HepG2 (cell line): ENCODE data around the gene HMMR. TPM values are rescaled to one million over a fixed set of nuclear protein-coding genes. Genes with fewer than 3 reads are reported as not detected.

Source experiments
- ATAC-seq: fragments of 200-7000 bp; cut with Tn5 transposase; 3 replicates; pipeline ENCODE4 v1.9.1; 2020; ENCODE audit warnings: mild to moderate bottlenecking, moderate library complexity
- BruUV-seq: library from RNA; stranded (reverse); fragments of 400-500 nt; replicated peaks from 2 replicates; lab custom pipeline; 2021; lab: Mats Ljungman, UMichigan
- CTCF ChIA-PET: fragments of 300-600 bp; formaldehyde crosslinking; extraction: SDS; loops from one replicate; lab custom pipeline; 2021; ENCODE audit warnings: low total read pairs, inconsistent platforms, low intra/inter-chr PET ratio; lab: Yijun Ruan, JAX
- POLR2A ChIA-PET: fragments of 350-600 bp; sonication (Branson Sonifier 250); formaldehyde crosslinking; loops from one replicate; lab custom pipeline; 2020; ENCODE audit warnings: antibody characterized with exemption, inconsistent platforms; lab: Yijun Ruan, JAX
- DNase-seq: peaks from one replicate; pipeline ENCODE4 v3.0.0-alpha.2; 2015; ENCODE audit warnings: low spot score
- FAIRE-seq: peaks from 3 replicates; lab custom pipeline; 2011; peaks lifted over from hg19 to GRCh38; lab: Jason Lieb, UNC
- H2AFZ ChIP-seq: one replicate; pipeline ENCODE4 v1.6.1; 2011; ENCODE audit warnings: low read length, inconsistent platforms
- H3K27ac ChIP-seq: fragments of 300-600 bp; 3 replicates; pipeline ENCODE4 v1.8.0; 2011; ENCODE audit warnings: mixed run types, mild to moderate bottlenecking, mixed read lengths, low read length, inconsistent platforms; ENCODE audit not compliant: insufficient read depth; ENCODE audit errors: extremely low read length
- H3K27me3 ChIP-seq, 2 experiments: fragments of 200-600 bp in 1 of 2; 2 replicates in 1 of 2; 3 replicates in 1 of 2; pipeline versions ENCODE4 v1.6.0 to v1.8.0; 2011; ENCODE audit warnings: low read length in 2 of 2, mild to moderate bottlenecking in 2 of 2, moderate library complexity in 2 of 2, inconsistent platforms in 1 of 2; ENCODE audit not compliant: insufficient read depth in 2 of 2, control insufficient read depth in 1 of 2
- H3K36me3 ChIP-seq, 2 experiments: fragments of 200-600 bp in 1 of 2; replicated peaks in 1 of 2; 2 replicates in 1 of 2; 3 replicates in 1 of 2; pipeline versions ENCODE4 v1.5.1 to v1.8.0; 2011; ENCODE audit warnings: low read length in 2 of 2, inconsistent platforms in 1 of 2; ENCODE audit not compliant: insufficient read depth in 2 of 2, control insufficient read depth in 1 of 2
- H3K4me1 ChIP-seq: 2 replicates; pipeline ENCODE4 v1.5.1; 2012; ENCODE audit warnings: low read length, inconsistent platforms; ENCODE audit not compliant: insufficient read depth
- H3K4me2 ChIP-seq: 2 replicates; pipeline ENCODE4 v1.6.0; 2011; ENCODE audit warnings: low read depth, low read length, inconsistent platforms
- H3K4me3 ChIP-seq, 3 experiments: fragments of 200-600 bp in 1 of 3; sonication (generic), shearing (Covaris generic) in 1 of 3; replicated peaks in 1 of 3; 2 replicates each; pipeline ENCODE4 v1.5.1; 2011 to 2016; ENCODE audit warnings: low read length in 3 of 3, inconsistent platforms in 2 of 3, low read depth in 2 of 3, mild to moderate bottlenecking in 2 of 3, control low read depth in 1 of 3, mixed read lengths in 1 of 3; ENCODE audit not compliant: insufficient read depth in 1 of 3
- H3K79me2 ChIP-seq: one replicate; pipeline ENCODE4 v1.6.1; 2011; ENCODE audit warnings: low read length, inconsistent platforms; ENCODE audit not compliant: insufficient read depth
- H3K9ac ChIP-seq: 2 replicates; pipeline ENCODE4 v1.6.0; 2011; ENCODE audit warnings: mild to moderate bottlenecking, low read depth, low read length, inconsistent platforms; ENCODE audit not compliant: insufficient read depth
- H3K9me3 ChIP-seq: 2 replicates; pipeline ENCODE4 v1.5.1; 2012; ENCODE audit warnings: mild to moderate bottlenecking, low read length
- H4K20me1 ChIP-seq: 2 replicates; pipeline ENCODE4 v1.6.0; 2011; ENCODE audit warnings: inconsistent platforms, mild to moderate bottlenecking, low read length, moderate library complexity; ENCODE audit not compliant: insufficient read depth
- ADNP ChIP-seq: sonication (generic); formaldehyde crosslinking; IDR thresholded peaks from 2 replicates; pipeline ENCODE4 v1.4.0; 2020; ENCODE audit warnings: missing genetic modification reagents
- BRCA1 ChIP-seq: sonication (generic); formaldehyde crosslinking; IDR thresholded peaks from 2 replicates; pipeline ENCODE4 v1.4.0; 2020; ENCODE audit warnings: missing genetic modification reagents
- FOSL2 ChIP-seq: sonication (generic); formaldehyde crosslinking; IDR thresholded peaks from 2 replicates; pipeline ENCODE4 v1.4.0; 2020; ENCODE audit warnings: missing genetic modification reagents
- FOXP4 ChIP-seq: sonication (generic); formaldehyde crosslinking; IDR thresholded peaks from 2 replicates; pipeline ENCODE4 v1.4.0; 2020; ENCODE audit warnings: missing genetic modification reagents
- NFATC3 ChIP-seq: sonication (generic); formaldehyde crosslinking; IDR thresholded peaks from 2 replicates; pipeline ENCODE4 v1.5.1; 2020; ENCODE audit warnings: mild to moderate bottlenecking, missing genetic modification reagents
- SOX13 ChIP-seq, 3 experiments: fragments of 450-650 bp in 1 of 3; sonication (generic) in 1 of 3; formaldehyde crosslinking in 1 of 3; IDR thresholded peaks in 2 of 3; conservative IDR thresholded peaks in 1 of 3; 2 replicates each; pipeline versions ENCODE4 v1.5.0 to v1.6.1; 2016 to 2020; ENCODE audit warnings: antibody characterized with exemption in 1 of 3, mild to moderate bottlenecking in 1 of 3, missing compliant biosample characterization in 1 of 3, missing genetic modification reagents in 1 of 3, moderate library complexity in 1 of 3
- TEAD3 ChIP-seq: optimal IDR thresholded peaks from 2 replicates; pipeline ENCODE3; 2016; ENCODE audit warnings: borderline replicate concordance
- UBTF ChIP-seq: sonication (generic); formaldehyde crosslinking; IDR thresholded peaks from 2 replicates; pipeline ENCODE4 v1.4.0; 2020; ENCODE audit warnings: mild to moderate bottlenecking, missing genetic modification reagents
- XBP1 ChIP-seq: sonication (generic); formaldehyde crosslinking; IDR thresholded peaks from 2 replicates; pipeline ENCODE4 v1.5.0; 2020; ENCODE audit warnings: missing genetic modification reagents
- ZNF232 ChIP-seq: sonication (generic); formaldehyde crosslinking; IDR thresholded peaks from 2 replicates; pipeline ENCODE4 v1.4.0; 2020; ENCODE audit warnings: missing genetic modification reagents, borderline replicate concordance
- ZNF251 ChIP-seq: sonication (generic); formaldehyde crosslinking; IDR thresholded peaks from 2 replicates; pipeline ENCODE4 v1.9.0; 2021; ENCODE audit warnings: mild to moderate bottlenecking, missing genetic modification reagents
- ZNF326 ChIP-seq: sonication (generic); formaldehyde crosslinking; IDR thresholded peaks from 2 replicates; pipeline ENCODE4 v1.4.0; 2020; ENCODE audit warnings: missing genetic modification reagents, borderline replicate concordance
- ZNF775 ChIP-seq: sonication (generic); formaldehyde crosslinking; IDR thresholded peaks from 2 replicates; pipeline ENCODE4 v1.4.0; 2020; ENCODE audit warnings: missing genetic modification reagents, mild to moderate bottlenecking, moderate library complexity, borderline replicate concordance
- ZNF788 ChIP-seq: sonication (generic); formaldehyde crosslinking; IDR thresholded peaks from 2 replicates; pipeline ENCODE4 v1.5.0; 2020; ENCODE audit warnings: mild to moderate bottlenecking, missing genetic modification reagents, borderline replicate concordance
- WGBS: methylation state at CpG from one replicate; pipeline ENCODE4 v1.1.6; 2017; ENCODE audit warnings: low lambda C conversion rate; 5-methylcytosine and 5-hydroxymethylcytosine counted together
- in situ Hi-C: cut with HindIII; loops from 2 replicates; pipeline ENCODE4 v1.10.0; 2017; ENCODE audit warnings: low pct_unique_long_range_greater_than_20kb; ENCODE audit not compliant: extremely low pct_ligation_motif_present
- intact Hi-C: fragments of 100-400 bp; cut with micrococcal nuclease; formaldehyde crosslinking; loops from one replicate; pipeline ENCODE4 v1.10.0; 2022; ENCODE audit not compliant: unreplicated experiment
- polyA plus RNA-seq, 8 experiments: library from polyadenylated mRNA; depleted of rRNA in 3 of 8; stranded (reverse) in 7 of 8; unstranded in 1 of 8; fragments of >200 nt; fragmentation: Illumina TruSeq in 4 of 8; extraction: Trizol in 4 of 8; gene quantifications; 2 replicates each; pipeline versions ENCODE4 v1.2.1 to v1.2.3, GENCODE V29; 2011 to 2016; ENCODE audit warnings: low read depth in 4 of 8, missing spikeins in 1 of 8, mixed read lengths in 1 of 8; ENCODE audit not compliant: insufficient read depth in 1 of 8
- total RNA-seq, 5 experiments: library from RNA; depleted of rRNA; stranded (reverse); fragments of >200 nt; fragmentation: Illumina TruSeq; extraction: Trizol; gene quantifications; 2 replicates each; pipeline ENCODE4 v1.2.3, GENCODE V29; 2016; ENCODE audit warnings: low read depth in 1 of 5
- TF ChIP-seq, protein P1 (sequence below): sonication (generic); formaldehyde crosslinking; IDR thresholded peaks from 2 replicates; pipeline ENCODE4 v1.5.1; 2020; ENCODE audit warnings: mild to moderate bottlenecking, missing genetic modification reagents, borderline replicate concordance

Gene HMMR
- total and polyA plus RNA-seq, 2 of the 13 experiments (the other 11 are each of a cell fraction or from before 2014, with no cell fraction given): 8.5 to 48.3 TPM

GRCh38 chr5:163456840-163457239, 3.6 kb upstream of the HMMR start:
- no peak overlapping the region for H2AFZ ChIP-seq
- peaks cover 16% of the 10 kb centered on the region for H3K4me1 ChIP-seq
- H3K36me3 ChIP-seq: peaks cover 2 to 12% of the 10 kb centered on the region in 2 experiments; a peak in 3 of 5 replicates
- ChIA-PET POLR2A (interaction anchor here (1.2 to 5.8 kb wide), 2 partner anchors 9 to 16 kb away, joined by 3 to 182 read pairs; partner anchors contain the start of gene CCNG1), CTCF (no interaction called here)
- in situ Hi-C loops (no loop called here), intact Hi-C loops (no loop called here)
- no peaks in the 10 kb centered on the region for H3K9me3 ChIP-seq
- BruUV-seq: no TSS peak
- 97% methylated on average over 7 of the region's 7 CpGs for WGBS
- H3K4me3 ChIP-seq: no peak overlapping the region
- H3K79me2 ChIP-seq: peaks cover 39% of the 10 kb centered on the region
- no peak overlapping the region for H3K27ac ChIP-seq
- H3K4me2 ChIP-seq: no peak overlapping the region
- DNase-seq (no peak), FAIRE-seq (no peak), ATAC-seq (no peak)
- H3K9ac ChIP-seq: no peak overlapping the region
- peaks cover 0 to 4% of the 10 kb centered on the region in 2 experiments; a peak in 1 of 5 replicates for H3K27me3 ChIP-seq
- H4K20me1 ChIP-seq: no peaks in the 10 kb centered on the region
- no peak for TF ChIP-seq TEAD3 (CRISPR knock-in tag)
- TF ChIP-seq NFATC3: no peak
- TF ChIP-seq ZNF251 (CRISPR knock-in tag): no peak
- TF ChIP-seq SOX13 (IDR thresholded peaks at IDR 0.05): no peak
- TF ChIP-seq SOX13 (CRISPR knock-in tag; conservative IDR thresholded peaks at IDR 0.05 in 1 of 2, IDR thresholded peaks at IDR 0.05 in 1 of 2): no peak
- no peak for TF ChIP-seq ZNF326
- TF ChIP-seq BRCA1 (CRISPR knock-in tag): no peak
- no peak for TF ChIP-seq ZNF775 (CRISPR knock-in tag)
- TF ChIP-seq FOSL2 (CRISPR knock-in tag): no peak
- TF ChIP-seq ZNF232: no peak
- no peak for TF ChIP-seq UBTF
- TF ChIP-seq, protein P1, sequence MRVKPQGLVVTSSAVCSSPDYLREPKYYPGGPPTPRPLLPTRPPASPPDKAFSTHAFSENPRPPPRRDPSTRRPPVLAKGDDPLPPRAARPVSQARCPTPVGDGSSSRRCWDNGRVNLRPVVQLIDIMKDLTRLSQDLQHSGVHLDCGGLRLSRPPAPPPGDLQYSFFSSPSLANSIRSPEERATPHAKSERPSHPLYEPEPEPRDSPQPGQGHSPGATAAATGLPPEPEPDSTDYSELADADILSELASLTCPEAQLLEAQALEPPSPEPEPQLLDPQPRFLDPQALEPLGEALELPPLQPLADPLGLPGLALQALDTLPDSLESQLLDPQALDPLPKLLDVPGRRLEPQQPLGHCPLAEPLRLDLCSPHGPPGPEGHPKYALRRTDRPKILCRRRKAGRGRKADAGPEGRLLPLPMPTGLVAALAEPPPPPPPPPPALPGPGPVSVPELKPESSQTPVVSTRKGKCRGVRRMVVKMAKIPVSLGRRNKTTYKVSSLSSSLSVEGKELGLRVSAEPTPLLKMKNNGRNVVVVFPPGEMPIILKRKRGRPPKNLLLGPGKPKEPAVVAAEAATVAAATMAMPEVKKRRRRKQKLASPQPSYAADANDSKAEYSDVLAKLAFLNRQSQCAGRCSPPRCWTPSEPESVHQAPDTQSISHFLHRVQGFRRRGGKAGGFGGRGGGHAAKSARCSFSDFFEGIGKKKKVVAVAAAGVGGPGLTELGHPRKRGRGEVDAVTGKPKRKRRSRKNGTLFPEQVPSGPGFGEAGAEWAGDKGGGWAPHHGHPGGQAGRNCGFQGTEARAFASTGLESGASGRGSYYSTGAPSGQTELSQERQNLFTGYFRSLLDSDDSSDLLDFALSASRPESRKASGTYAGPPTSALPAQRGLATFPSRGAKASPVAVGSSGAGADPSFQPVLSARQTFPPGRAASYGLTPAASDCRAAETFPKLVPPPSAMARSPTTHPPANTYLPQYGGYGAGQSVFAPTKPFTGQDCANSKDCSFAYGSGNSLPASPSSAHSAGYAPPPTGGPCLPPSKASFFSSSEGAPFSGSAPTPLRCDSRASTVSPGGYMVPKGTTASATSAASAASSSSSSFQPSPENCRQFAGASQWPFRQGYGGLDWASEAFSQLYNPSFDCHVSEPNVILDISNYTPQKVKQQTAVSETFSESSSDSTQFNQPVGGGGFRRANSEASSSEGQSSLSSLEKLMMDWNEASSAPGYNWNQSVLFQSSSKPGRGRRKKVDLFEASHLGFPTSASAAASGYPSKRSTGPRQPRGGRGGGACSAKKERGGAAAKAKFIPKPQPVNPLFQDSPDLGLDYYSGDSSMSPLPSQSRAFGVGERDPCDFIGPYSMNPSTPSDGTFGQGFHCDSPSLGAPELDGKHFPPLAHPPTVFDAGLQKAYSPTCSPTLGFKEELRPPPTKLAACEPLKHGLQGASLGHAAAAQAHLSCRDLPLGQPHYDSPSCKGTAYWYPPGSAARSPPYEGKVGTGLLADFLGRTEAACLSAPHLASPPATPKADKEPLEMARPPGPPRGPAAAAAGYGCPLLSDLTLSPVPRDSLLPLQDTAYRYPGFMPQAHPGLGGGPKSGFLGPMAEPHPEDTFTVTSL (CRISPR knock-in tag): no peak
- no peak for TF ChIP-seq ADNP (CRISPR knock-in tag)
- TF ChIP-seq FOXP4 (CRISPR knock-in tag): no peak
- no peak for TF ChIP-seq ZNF788 (CRISPR knock-in tag)
- no peak for TF ChIP-seq XBP1 (CRISPR knock-in tag)
